Mesenteric fat pad (tissue), 1 donor: ENCODE data around the gene CHAF1A. TPM values are rescaled to one million over a fixed set of nuclear protein-coding genes. Genes with fewer than 3 reads are reported as not detected.

Source experiments
- DNase-seq: peaks from one replicate; pipeline ENCODE4 v3.0.0-alpha.2; 2020; ENCODE audit warnings: low spot score
- total RNA-seq: library from RNA; stranded (reverse); fragmentation: NEBNext Ultra II Directional; extraction: Animal tissue kit (Norgen Biotek cat#: 25700); gene quantifications from one replicate; pipeline ENCODE4 v1.2.1, GENCODE V29; 2021
- donor health status: DM: yes; HTN: yes; CAD: no.

The CHAF1A gene
- total RNA-seq, 1 donor from 2014 or later: 6.0 TPM

- no peak for DNase-seq
These were observed 35.6 kb upstream of the CHAF1A start for GRCh38 chr19:4366666-4367335.

- DNase-seq: no peak
These were observed 35.1 kb upstream of the CHAF1A start for GRCh38 chr19:4367336-4367723.

GRCh38 chr19:4367781-4368127, 34.7 kb upstream of the CHAF1A start:
- no peak for DNase-seq

- DNase-seq: no peak
These were observed 34.2 kb upstream of the CHAF1A start for GRCh38 chr19:4368128-4368820.

GRCh38 chr19:4369109-4369887, 33.1 kb upstream of the CHAF1A start:
- no peak for DNase-seq

- no peak for DNase-seq
These were observed 32.6 kb upstream of the CHAF1A start for GRCh38 chr19:4369888-4370260.

- no peak for DNase-seq
These were observed 31.9 kb upstream of the CHAF1A start for GRCh38 chr19:4370418-4371041.

- DNase-seq: no peak
These were observed 30.9 kb upstream of the CHAF1A start for GRCh38 chr19:4371247-4372164.

GRCh38 chr19:4372165-4373012, 30.1 kb upstream of the CHAF1A start:
- DNase-seq: no peak

- DNase-seq: no peak
These were observed 29.4 kb upstream of the CHAF1A start for GRCh38 chr19:4373013-4373367.

- no peak for DNase-seq
These were observed 28.6 kb upstream of the CHAF1A start for GRCh38 chr19:4373601-4374497.

GRCh38 chr19:4374498-4375163, 27.8 kb upstream of the CHAF1A start:
- DNase-seq: peak; percentile 95

GRCh38 chr19:4375164-4376027, 27.0 kb upstream of the CHAF1A start:
- DNase-seq: no peak

- DNase-seq: no peak
These were observed 26.3 kb upstream of the CHAF1A start for GRCh38 chr19:4376028-4376670.

- no peak for DNase-seq
These were observed 25.8 kb upstream of the CHAF1A start for GRCh38 chr19:4376671-4376990.

GRCh38 chr19:4376991-4377781, 25.3 kb upstream of the CHAF1A start:
- no peak for DNase-seq
